HEK293 (cell line): Measurements from ENCODE around the gene PKN1.

ENCODE experiments used
- CTCF ChIA-PET: fragments of 350-600 bp; formaldehyde crosslinking; extraction: SDS; loops from one replicate; lab custom pipeline; 2021; ENCODE audit warnings: antibody characterized with exemption; lab: Yijun Ruan, JAX
- POLR2A ChIA-PET: fragments of 300-600 bp; formaldehyde crosslinking; extraction: SDS; loops from one replicate; lab custom pipeline; 2020; ENCODE audit warnings: antibody characterized with exemption, inconsistent platforms; lab: Yijun Ruan, JAX
- H3K27ac ChIP-seq: fragments of 200-500 bp; sonication (Bioruptor generic); 2 replicates; pipeline ENCODE4 v1.5.1; 2014; ENCODE audit warnings: low read depth, low read length, control low read depth, inconsistent platforms; ENCODE audit errors: extremely low read depth
- H3K36me3 ChIP-seq, 2 experiments: fragments of 200-500 bp in 1 of 2; sonication (Bioruptor generic) in 1 of 2; 1 replicate in 1 of 2; 2 replicates in 1 of 2; pipeline ENCODE4 v1.5.1; 2014 to 2017; ENCODE audit warnings: inconsistent platforms in 2 of 2, low read length in 2 of 2; ENCODE audit not compliant: control insufficient read depth in 2 of 2, insufficient read depth in 1 of 2
- H3K4me1 ChIP-seq: fragments of 200-500 bp; sonication (Bioruptor generic); 2 replicates; pipeline ENCODE4 v1.5.1; 2014; ENCODE audit warnings: mild to moderate bottlenecking, low read length, inconsistent platforms; ENCODE audit not compliant: control insufficient read depth, insufficient read depth
- H3K4me3 ChIP-seq: 2 replicates; pipeline ENCODE4 v1.5.1; 2011; ENCODE audit warnings: low read depth, mild to moderate bottlenecking, control low read depth, low read length, moderate library complexity
- H3K9me3 ChIP-seq: fragments of 200-500 bp; sonication (Bioruptor generic); 2 replicates; pipeline ENCODE4 v1.5.1; 2014; ENCODE audit warnings: low read depth, low read length, inconsistent platforms; ENCODE audit not compliant: control insufficient read depth, insufficient read depth
- FEZF1 ChIP-seq: fragments of 450-650 bp; formaldehyde crosslinking; IDR thresholded peaks from 2 replicates; pipeline ENCODE4 v1.5.1; 2016; ENCODE audit warnings: missing biosample characterization, missing genetic modification characterization
- GLI2 ChIP-seq: fragments of 450-650 bp; formaldehyde crosslinking; IDR thresholded peaks from 2 replicates; pipeline ENCODE4; 2017; ENCODE audit warnings: missing biosample characterization, missing genetic modification characterization, low read depth, borderline replicate concordance
- KLF8 ChIP-seq: fragments of 450-650 bp; formaldehyde crosslinking; IDR thresholded peaks from 2 replicates; pipeline ENCODE4 v1.5.1; 2016; ENCODE audit warnings: missing biosample characterization, missing genetic modification characterization
- SP3 ChIP-seq: fragments of 450-650 bp; formaldehyde crosslinking; IDR thresholded peaks from 2 replicates; pipeline ENCODE4 v1.5.1; 2016; ENCODE audit warnings: missing biosample characterization, missing genetic modification characterization
- ZBTB17 ChIP-seq: fragments of 450-650 bp; formaldehyde crosslinking; IDR thresholded peaks from 2 replicates; pipeline ENCODE4 v1.5.1; 2016; ENCODE audit warnings: missing biosample characterization, missing genetic modification characterization
- ZBTB20 ChIP-seq: fragments of 450-650 bp; formaldehyde crosslinking; IDR thresholded peaks from 2 replicates; pipeline ENCODE4 v1.5.1; 2016; ENCODE audit warnings: missing biosample characterization, missing genetic modification characterization
- ZBTB21 ChIP-seq: fragments of 450-650 bp; formaldehyde crosslinking; IDR thresholded peaks from 2 replicates; pipeline ENCODE4 v1.5.1; 2017; ENCODE audit warnings: missing biosample characterization, missing genetic modification characterization
- ZFP69B ChIP-seq: fragments of 450-650 bp; formaldehyde crosslinking; IDR thresholded peaks from 2 replicates; pipeline ENCODE4 v1.5.1; 2016; ENCODE audit warnings: missing biosample characterization, missing genetic modification characterization
- ZIC2 ChIP-seq: fragments of 450-650 bp; formaldehyde crosslinking; IDR thresholded peaks from 2 replicates; pipeline ENCODE4 v1.5.1; 2016; ENCODE audit warnings: missing biosample characterization, missing genetic modification characterization
- ZNF10 ChIP-seq: fragments of 450-650 bp; formaldehyde crosslinking; IDR thresholded peaks from 2 replicates; pipeline ENCODE4 v1.5.1; 2017; ENCODE audit warnings: missing biosample characterization, missing genetic modification characterization
- ZNF112 ChIP-seq: fragments of 450-650 bp; formaldehyde crosslinking; IDR thresholded peaks from 2 replicates; pipeline ENCODE4 v1.5.0; 2017; ENCODE audit warnings: missing biosample characterization, missing genetic modification characterization
- ZNF157 ChIP-seq: fragments of 450-650 bp; formaldehyde crosslinking; IDR thresholded peaks from 2 replicates; pipeline ENCODE4 v1.5.1; 2016; ENCODE audit warnings: missing biosample characterization, missing genetic modification characterization
- ZNF16 ChIP-seq: fragments of 450-650 bp; formaldehyde crosslinking; IDR thresholded peaks from 2 replicates; pipeline ENCODE4 v1.5.1; 2016; ENCODE audit warnings: low read depth, missing biosample characterization, missing genetic modification characterization
- ZNF211 ChIP-seq: fragments of 450-650 bp; formaldehyde crosslinking; IDR thresholded peaks from 2 replicates; pipeline ENCODE4 v1.5.1; 2016; ENCODE audit warnings: low read depth, missing biosample characterization, missing genetic modification characterization
- ZNF280C ChIP-seq: fragments of 450-650 bp; formaldehyde crosslinking; IDR thresholded peaks from 2 replicates; pipeline ENCODE4 v1.5.1; 2016; ENCODE audit warnings: missing biosample characterization, missing genetic modification characterization
- ZNF311 ChIP-seq: fragments of 450-650 bp; formaldehyde crosslinking; IDR thresholded peaks from 2 replicates; pipeline ENCODE4 v1.5.1; 2017; ENCODE audit warnings: missing biosample characterization, missing genetic modification characterization, borderline replicate concordance
- ZNF335 ChIP-seq: fragments of 450-650 bp; formaldehyde crosslinking; conservative IDR thresholded peaks from 2 replicates; pipeline ENCODE4 v1.5.1; 2016; ENCODE audit warnings: missing biosample characterization, missing genetic modification characterization
- ZNF394 ChIP-seq: fragments of 450-650 bp; formaldehyde crosslinking; IDR thresholded peaks from 2 replicates; pipeline ENCODE4 v1.5.1; 2016; ENCODE audit warnings: missing biosample characterization, missing genetic modification characterization, mild to moderate bottlenecking, moderate library complexity, borderline replicate concordance
- ZNF518A ChIP-seq: fragments of 450-650 bp; formaldehyde crosslinking; conservative IDR thresholded peaks from 2 replicates; pipeline ENCODE4 v1.5.1; 2016; ENCODE audit warnings: low read depth, missing biosample characterization, missing genetic modification characterization
- ZNF521 ChIP-seq: fragments of 450-650 bp; formaldehyde crosslinking; IDR thresholded peaks from 2 replicates; pipeline ENCODE4 v1.5.1; 2017; ENCODE audit warnings: missing biosample characterization, mild to moderate bottlenecking, missing genetic modification characterization
- ZNF529 ChIP-seq: fragments of 450-650 bp; formaldehyde crosslinking; IDR thresholded peaks from 2 replicates; pipeline ENCODE4 v1.5.1; 2017; ENCODE audit warnings: missing genetic modification characterization, missing biosample characterization; ENCODE audit not compliant: insufficient replicate concordance
- ZNF558 ChIP-seq: fragments of 450-650 bp; formaldehyde crosslinking; IDR thresholded peaks from 2 replicates; pipeline ENCODE4 v1.5.1; 2016; ENCODE audit warnings: missing biosample characterization, missing genetic modification characterization
- ZNF596 ChIP-seq: fragments of 450-650 bp; IDR thresholded peaks from 2 replicates; pipeline ENCODE4 v1.5.0; 2018; ENCODE audit warnings: missing biosample characterization, mild to moderate bottlenecking, missing genetic modification characterization, moderate library complexity
- ZNF629 ChIP-seq: fragments of 450-650 bp; formaldehyde crosslinking; IDR thresholded peaks from 2 replicates; pipeline ENCODE4 v1.5.1; 2017; ENCODE audit warnings: missing biosample characterization, missing genetic modification characterization
- ZNF792 ChIP-seq: fragments of 450-650 bp; formaldehyde crosslinking; IDR thresholded peaks from 2 replicates; pipeline ENCODE4 v1.5.1; 2016; ENCODE audit warnings: missing biosample characterization, missing genetic modification characterization
- TF ChIP-seq, protein P1 (sequence below): fragments of 450-650 bp; formaldehyde crosslinking; IDR thresholded peaks from 2 replicates; pipeline ENCODE4 v1.5.1; 2016; ENCODE audit warnings: missing biosample characterization, missing genetic modification characterization
- TF ChIP-seq, protein P2 (sequence below): fragments of 450-650 bp; formaldehyde crosslinking; IDR thresholded peaks from 2 replicates; pipeline ENCODE4 v1.5.1; 2017; ENCODE audit warnings: missing biosample characterization, missing genetic modification characterization

The PKN1 gene

GRCh38 chr19:14390548-14390947 lies 42.6 kb upstream of the PKN1 start:
- no peak overlapping the region for H3K27ac ChIP-seq
- H3K36me3 ChIP-seq, result peaks cover 3 to 33% of the 10 kb centered on the region in 2 experiments; a peak in 2 of 3 replicates
- no peak overlapping the region for H3K4me3 ChIP-seq
- TF ChIP-seq GLI2 (tag by site-specific recombination), result no peak
- TF ChIP-seq ZNF792, result no peak
- no peak for TF ChIP-seq ZNF280C (tag by site-specific recombination)
- TF ChIP-seq ZNF311 (tag by site-specific recombination), result no peak
- no peak for TF ChIP-seq SP3 (tag by site-specific recombination)
- TF ChIP-seq ZNF394, result no peak
- TF ChIP-seq, protein P1, sequence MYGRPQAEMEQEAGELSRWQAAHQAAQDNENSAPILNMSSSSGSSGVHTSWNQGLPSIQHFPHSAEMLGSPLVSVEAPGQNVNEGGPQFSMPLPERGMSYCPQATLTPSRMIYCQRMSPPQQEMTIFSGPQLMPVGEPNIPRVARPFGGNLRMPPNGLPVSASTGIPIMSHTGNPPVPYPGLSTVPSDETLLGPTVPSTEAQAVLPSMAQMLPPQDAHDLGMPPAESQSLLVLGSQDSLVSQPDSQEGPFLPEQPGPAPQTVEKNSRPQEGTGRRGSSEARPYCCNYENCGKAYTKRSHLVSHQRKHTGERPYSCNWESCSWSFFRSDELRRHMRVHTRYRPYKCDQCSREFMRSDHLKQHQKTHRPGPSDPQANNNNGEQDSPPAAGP (tag by site-specific recombination), result no peak
- TF ChIP-seq KLF8, result no peak
- TF ChIP-seq ZNF558 (tag by site-specific recombination), result no peak
- TF ChIP-seq FEZF1 (tag by site-specific recombination), result no peak
- TF ChIP-seq ZNF211, result no peak
- no peak for TF ChIP-seq ZNF16 (tag by site-specific recombination)
- no peak for TF ChIP-seq ZNF112 (tag by site-specific recombination)
- TF ChIP-seq, all 188 proteins: peak for 0
- POLR2A ChIA-PET, result interaction anchor here (0.6 kb wide), 1 partner anchor 55 kb away, joined by 6 read pairs; no protein-coding TSS in a partner anchor
- no peaks in the 10 kb centered on the region for H3K9me3 ChIP-seq
- H3K4me1 ChIP-seq, result no peaks in the 10 kb centered on the region
- CTCF ChIA-PET, result interaction anchor here (0.6 to 0.7 kb wide), 2 partner anchors 23 to 267 kb away, joined by 3 to 4 read pairs; no protein-coding TSS in a partner anchor

DNA sequence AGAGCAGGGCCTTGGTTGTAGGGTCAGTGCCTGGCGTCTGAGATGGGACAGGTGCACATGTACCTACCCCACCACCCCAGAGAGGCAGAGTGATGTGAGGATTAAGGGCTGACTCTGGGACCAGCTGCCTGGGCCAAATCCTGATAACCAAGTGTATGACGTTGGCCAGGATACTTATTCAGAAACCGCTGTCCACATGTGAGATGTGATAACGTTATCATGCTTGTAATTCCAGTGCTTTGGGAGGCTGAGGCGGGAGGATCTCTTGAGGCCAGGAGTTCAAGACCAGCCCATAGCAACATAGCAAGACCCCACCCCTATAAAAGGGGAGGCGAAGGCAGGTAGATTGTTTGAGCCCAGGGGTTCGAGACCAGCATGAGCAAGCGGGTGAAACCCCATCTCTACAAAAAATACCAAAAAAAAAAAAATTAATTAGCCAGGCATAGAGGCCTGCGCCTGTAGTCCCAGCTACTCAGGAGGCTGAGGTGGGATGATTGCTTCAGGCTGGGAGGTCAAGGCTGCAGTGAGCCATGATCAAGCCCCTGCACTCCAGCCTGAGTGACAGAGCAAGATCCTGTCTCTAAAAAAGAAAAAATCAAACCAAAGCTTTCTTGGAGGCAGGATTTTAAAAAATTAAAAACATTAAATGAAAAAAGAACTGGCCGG lies 41.8 kb upstream of the PKN1 start:
- H3K4me1 ChIP-seq, result no peaks in the 10 kb centered on the region
- H3K27ac ChIP-seq, result no peak overlapping the region
- H3K36me3 ChIP-seq, result peaks cover 3 to 38% of the 10 kb centered on the region in 2 experiments; a peak in 2 of 3 replicates
- H3K9me3 ChIP-seq, result no peaks in the 10 kb centered on the region
- no peak overlapping the region for H3K4me3 ChIP-seq
- CTCF ChIA-PET, result interaction anchor here (0.6 kb wide), 1 partner anchor 22 kb away, joined by 3 read pairs; no protein-coding TSS in a partner anchor
- POLR2A ChIA-PET, result no interaction called here
- no peak for TF ChIP-seq ZNF16 (tag by site-specific recombination)
- TF ChIP-seq ZNF529 (tag by site-specific recombination), result no peak
- TF ChIP-seq ZFP69B (tag by site-specific recombination), result no peak
- no peak for TF ChIP-seq ZNF10 (tag by site-specific recombination)
- no peak for TF ChIP-seq ZNF596 (tag by site-specific recombination)
- TF ChIP-seq ZBTB21 (tag by site-specific recombination), result no peak
- no peak for TF ChIP-seq ZNF518A (tag by site-specific recombination)
- TF ChIP-seq ZIC2 (tag by site-specific recombination), result no peak
- TF ChIP-seq, protein P2, sequence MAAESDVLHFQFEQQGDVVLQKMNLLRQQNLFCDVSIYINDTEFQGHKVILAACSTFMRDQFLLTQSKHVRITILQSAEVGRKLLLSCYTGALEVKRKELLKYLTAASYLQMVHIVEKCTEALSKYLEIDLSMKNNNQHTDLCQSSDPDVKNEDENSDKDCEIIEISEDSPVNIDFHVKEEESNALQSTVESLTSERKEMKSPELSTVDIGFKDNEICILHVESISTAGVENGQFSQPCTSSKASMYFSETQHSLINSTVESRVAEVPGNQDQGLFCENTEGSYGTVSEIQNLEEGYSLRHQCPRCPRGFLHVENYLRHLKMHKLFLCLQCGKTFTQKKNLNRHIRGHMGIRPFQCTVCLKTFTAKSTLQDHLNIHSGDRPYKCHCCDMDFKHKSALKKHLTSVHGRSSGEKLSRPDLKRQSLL, result no peak
- no peak for TF ChIP-seq ZNF629
- TF ChIP-seq ZNF521, result no peak
- no peak for TF ChIP-seq ZNF157 (tag by site-specific recombination)
- TF ChIP-seq ZBTB20, result no peak
- TF ChIP-seq ZBTB17 (tag by site-specific recombination), result no peak
- TF ChIP-seq ZNF335 (tag by site-specific recombination), result no peak
